GM18873 (cell line): ENCODE results near the gene POU3F1.
"Not testable (repeated sequence)": the region's sequence is repeated elsewhere in the genome, so short reads cannot be mapped to it uniquely, and the experiment has no call there.

Experiments
- ATAC-seq: cut with Tn5 transposase; IDR thresholded peaks from one replicate; pipeline ENCODE4 v1.9.1; 2021; ENCODE audit warnings: mild to moderate bottlenecking, moderate library complexity, moderate number of reproducible peaks; ENCODE audit not compliant: unreplicated experiment, low FRiP score

Gene POU3F1

GRCh38 chr1:38050397-38051078 is 3.9 kb upstream of the POU3F1 start:
- no peak for ATAC-seq

DNA sequence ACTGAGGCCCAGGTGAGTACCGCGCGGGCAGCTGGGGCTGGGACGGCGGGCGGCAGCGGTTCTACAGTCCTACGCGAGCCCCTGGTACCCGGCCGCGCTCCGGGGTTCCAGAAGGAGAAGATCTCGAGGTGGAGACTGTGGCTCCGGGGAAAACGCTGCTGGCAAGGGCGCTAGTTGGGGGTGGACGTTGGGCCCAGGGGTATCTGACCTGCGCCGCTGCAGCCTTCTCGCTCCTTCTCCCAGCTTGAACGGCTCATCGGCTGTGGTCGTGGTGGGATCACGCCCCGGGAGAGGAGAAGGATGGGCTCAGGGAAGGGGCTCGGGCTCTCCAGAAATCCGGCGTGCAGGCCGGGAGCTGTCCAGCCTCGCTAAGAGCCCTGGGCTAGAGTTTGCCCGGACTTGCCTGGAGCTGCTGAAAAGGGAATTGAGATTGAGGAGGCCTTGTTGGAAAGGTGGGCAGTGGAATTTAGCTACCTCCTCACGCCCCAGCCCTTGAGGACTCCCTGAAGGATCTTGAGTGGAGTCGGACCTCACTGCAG is 1.1 kb upstream of the POU3F1 start:
- ATAC-seq, result no peak

DNA sequence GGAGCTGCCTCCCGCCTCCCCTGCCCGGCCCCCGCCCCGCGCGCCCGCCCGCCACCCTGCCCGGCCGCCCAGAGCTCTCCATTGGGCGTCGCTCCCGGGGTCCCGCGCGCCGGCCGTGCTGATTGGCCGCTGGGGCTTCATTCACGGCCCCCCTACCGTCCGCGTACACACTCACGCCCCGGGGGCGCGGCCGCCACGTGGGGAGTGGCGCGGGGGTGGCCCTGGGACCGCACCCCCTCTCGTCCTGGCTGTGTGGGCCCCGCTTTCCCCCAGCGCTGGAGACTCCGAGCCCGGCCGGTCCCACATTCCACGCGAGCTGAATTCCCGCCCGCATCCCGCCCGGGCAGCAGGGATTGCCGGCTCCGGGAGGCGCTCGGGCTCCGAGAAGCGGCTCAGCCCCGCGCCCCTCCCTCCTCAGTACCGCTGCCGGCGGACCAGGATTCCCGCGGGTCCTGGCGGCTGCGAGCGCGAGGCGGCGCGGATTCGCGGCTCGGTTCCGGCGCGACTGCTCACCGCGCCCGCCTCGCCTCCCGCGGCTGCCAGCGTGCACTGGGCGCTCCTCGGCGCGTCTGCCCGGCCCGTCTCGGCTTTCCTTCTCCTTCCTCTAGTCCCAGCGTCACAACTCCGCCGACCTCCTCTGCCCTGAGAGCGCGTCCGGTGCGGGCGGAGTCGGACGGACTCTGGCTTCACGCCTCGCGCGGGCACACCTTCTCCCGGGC is 450 bp upstream of the POU3F1 start:
- no peak for ATAC-seq

GRCh38 chr1:38045401-38046332 is 926 bp downstream of the POU3F1 start:
- no peak for ATAC-seq

DNA sequence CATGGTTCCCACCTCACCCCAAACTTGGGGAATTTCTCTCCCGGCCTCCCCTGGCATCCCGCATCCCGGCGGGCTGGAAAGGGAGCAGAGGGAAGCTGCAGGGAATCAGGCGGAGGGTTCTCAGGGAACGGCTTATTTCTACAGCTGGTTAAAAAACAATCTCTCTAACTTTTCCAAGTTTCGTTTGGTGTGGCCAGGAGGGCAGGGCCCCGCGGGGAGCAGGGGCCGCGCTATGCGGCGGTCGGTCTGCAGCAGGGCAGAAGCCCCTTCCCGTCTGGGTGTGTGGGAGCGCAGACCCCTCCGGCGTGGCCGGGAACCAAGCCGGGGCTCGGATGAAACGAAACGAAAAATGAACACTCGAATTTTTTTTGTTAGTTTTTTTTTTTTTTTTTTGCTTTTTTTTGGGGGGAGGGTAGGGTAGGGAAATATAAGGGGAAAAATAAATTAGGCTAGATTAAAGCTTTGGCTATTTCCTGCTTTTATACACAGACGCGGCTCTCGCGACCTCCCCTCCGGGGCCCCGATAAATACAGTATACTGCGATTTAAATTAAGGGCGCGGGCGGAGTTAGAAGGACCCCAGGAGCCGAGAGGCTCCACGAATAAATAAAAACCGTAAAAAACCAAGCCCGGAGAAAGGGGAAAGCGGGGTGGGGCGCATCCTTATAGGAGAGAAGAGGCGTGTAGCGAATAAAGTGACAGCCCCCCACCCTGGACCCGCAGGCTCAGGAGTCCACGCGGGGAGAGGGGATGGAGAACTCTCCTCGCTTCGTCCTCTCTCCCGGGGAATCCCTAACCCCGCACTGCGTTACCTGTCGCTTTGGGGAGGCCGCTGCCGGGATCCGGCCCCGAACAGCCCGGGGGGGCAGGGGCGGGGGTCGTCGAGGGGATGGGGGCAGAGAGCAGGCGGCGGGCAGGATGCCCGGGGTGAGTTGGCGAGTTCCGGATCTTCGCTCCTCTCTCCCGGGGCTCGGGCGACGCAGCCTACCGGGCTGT is 2.1 kb downstream of the POU3F1 start:
- no peak for ATAC-seq

GRCh38 chr1:38043036-38043747 is 3.4 kb downstream of the POU3F1 start:
- no peak for ATAC-seq

DNA sequence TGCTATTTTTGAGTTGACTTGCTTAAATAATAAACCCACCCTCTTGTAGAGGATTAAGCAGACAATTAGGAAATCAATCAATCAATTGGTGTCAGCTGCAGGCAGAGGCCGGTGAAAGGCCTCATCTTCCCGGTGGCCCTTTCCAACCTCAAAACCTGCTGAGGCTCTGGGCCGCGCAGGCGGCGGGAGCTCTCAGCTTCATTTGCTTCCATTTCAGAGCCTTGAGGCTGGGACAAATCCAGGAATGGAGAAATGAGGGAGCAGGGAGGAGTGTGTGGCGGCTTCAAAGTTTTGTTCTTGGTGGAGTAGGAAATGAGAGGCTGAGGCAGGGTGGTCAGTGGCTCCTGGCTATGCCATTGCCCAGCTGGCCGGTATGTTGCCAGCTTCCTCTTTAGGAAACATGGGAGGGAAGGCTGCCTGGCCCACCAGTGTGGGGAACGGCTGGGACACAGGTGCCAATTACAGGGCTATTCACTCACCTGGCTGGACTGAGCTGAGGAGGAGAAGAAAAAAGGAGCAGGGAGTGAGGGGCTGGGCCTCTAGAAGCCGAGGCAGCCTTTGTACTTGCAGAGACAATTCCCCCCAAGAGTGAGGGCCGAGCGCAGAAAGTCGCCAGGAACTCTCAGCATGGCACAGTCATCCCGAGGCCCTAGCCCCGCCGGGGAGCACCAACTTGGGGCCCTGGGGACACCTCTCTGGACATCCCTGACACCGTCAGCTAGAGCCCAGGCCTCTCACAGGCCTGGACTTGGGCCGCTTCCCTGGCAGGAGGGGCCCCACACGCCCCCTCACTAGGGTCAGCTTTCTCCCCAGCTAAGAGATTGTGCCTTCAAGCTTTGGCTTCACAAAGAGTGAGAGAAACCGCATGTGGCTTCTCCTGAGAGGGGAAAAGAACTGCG is 4.4 kb downstream of the POU3F1 start:
- ATAC-seq, result no peak

DNA sequence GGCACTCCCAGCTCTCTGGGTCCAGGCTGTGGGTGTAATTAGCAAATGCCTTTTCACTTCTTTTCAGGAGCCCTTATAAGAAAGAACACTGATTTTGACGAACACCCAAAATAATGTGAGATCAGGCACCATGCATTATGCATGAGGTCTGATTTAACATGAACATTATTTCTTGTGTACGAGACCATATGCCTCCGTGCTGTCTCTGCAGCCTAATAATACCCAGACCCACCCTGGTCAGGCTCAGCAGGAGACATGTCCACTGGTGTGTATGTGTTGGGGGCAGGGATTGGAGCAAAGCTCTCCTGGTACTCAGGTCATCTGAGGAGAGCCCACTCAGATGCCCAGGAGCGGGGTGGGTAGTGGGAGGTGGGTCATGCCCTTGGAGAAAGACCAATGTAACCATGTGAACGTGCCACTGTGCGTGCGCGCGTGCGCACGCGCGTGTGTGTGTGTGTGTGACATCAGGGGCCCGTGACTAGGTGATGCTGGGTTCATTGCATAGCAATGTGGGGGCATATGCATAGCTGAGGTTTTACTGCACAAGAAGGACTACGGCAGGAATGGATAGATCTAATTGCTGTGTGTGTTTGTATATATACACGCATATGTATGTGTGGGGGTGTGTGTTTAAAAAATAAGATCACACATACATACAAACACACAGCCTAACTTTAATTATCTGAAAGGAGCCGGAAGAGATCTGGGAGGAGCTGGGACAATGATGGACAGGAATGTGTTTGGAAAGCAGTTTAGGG is 7.1 kb downstream of the POU3F1 start:
- ATAC-seq, result no peak

DNA sequence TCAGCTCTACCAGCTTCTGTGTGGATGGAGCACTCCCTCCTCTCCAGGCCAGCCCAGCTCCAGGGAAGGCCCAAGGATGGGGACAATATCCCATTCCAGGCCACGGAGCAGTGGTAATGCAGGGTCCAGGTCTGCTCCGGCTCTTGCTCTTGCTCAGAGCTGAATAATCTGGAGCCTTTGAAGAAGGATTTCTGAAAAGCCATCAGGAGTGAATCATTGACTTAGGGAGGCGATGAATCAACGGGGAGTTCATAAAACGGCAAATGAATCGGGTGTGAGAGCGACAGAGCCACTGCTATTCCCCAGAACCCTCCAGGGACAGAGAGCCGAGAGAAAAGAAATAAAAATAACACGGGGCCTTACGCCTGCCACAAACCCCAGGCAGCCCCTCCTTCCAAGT is 7.7 kb downstream of the POU3F1 start:
- no peak for ATAC-seq

DNA sequence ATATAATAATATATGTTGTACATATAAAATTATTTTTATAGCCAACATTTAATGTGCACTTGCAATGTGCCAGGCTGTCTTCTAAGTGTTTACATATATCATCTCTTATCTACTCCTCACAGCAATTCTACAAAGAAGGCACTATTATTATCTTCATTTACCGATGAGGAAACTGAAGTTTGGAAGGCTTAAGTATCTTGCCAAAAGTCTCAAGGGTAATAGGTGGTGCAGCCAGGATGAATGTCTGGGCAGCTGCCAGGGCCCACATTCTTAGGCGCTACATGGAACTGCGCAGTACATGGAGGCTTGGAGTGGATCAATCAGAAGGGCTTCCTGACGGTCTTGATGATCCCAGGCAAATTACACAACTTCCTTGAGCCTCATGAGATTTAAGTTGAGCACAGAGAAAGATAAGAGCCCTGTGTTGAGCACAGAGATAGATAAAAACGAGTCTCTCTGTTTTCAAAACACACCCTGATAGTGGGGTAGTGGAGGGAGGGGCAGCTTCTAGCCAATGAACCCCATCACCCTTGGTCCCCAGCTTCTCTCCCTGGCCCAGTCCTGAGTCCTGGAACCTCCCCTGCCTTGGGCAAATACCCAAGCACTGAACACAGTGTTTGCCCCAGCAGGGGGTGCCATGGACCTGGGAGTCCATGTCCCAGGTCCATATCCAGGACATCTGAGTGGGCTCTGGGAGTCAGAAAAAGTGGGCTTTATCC is 9.2 kb downstream of the POU3F1 start:
- no peak for ATAC-seq

GRCh38 chr1:38034871-38035270 is 11.7 kb downstream of the POU3F1 start:
- no peak for ATAC-seq

- ATAC-seq, result not testable (repeated sequence)
Observed at GRCh38 chr1:38032992-38033391, 13.6 kb downstream of the POU3F1 start.

GRCh38 chr1:38031513-38031866 is 15.1 kb downstream of the POU3F1 start:
- ATAC-seq, result no peak

GRCh38 chr1:38030596-38031512 is 15.7 kb downstream of the POU3F1 start:
- no peak for ATAC-seq

- no peak for ATAC-seq
Observed at GRCh38 chr1:38029685-38030511, 16.7 kb downstream of the POU3F1 start.
